Endothelial cell (in vitro differentiated cells): ENCODE data around the gene COL4A5. TPM values are rescaled to one million over a fixed set of nuclear protein-coding genes. Genes with fewer than 3 reads are reported as not detected.

Experiments used
- DNase-seq: peaks from one replicate; pipeline ENCODE4 v3.0.0; 2021; ENCODE audit warnings: low spot score
- H3K27ac Mint-ChIP-seq: one replicate; pipeline ENCODE4 v1.8.0; 2021; ENCODE audit warnings: mixed read lengths, inconsistent platforms; ENCODE audit not compliant: unreplicated experiment
- H3K27me3 Mint-ChIP-seq: one replicate; pipeline ENCODE4 v1.8.0; 2021; ENCODE audit warnings: mild to moderate bottlenecking, moderate library complexity, mixed read lengths, inconsistent platforms; ENCODE audit not compliant: unreplicated experiment
- H3K36me3 Mint-ChIP-seq: one replicate; pipeline ENCODE4 v1.8.0; 2021; ENCODE audit warnings: mild to moderate bottlenecking, low read depth, mixed read lengths, inconsistent platforms; ENCODE audit not compliant: unreplicated experiment
- H3K4me1 Mint-ChIP-seq: one replicate; pipeline ENCODE4 v1.8.0; 2021; ENCODE audit warnings: mild to moderate bottlenecking, mixed read lengths, inconsistent platforms; ENCODE audit not compliant: unreplicated experiment
- H3K4me3 Mint-ChIP-seq: one replicate; pipeline ENCODE4 v1.8.0; 2021; ENCODE audit warnings: mild to moderate bottlenecking, mixed read lengths, inconsistent platforms; ENCODE audit not compliant: unreplicated experiment
- H3K9me3 Mint-ChIP-seq: one replicate; pipeline ENCODE4 v1.8.0; 2021; ENCODE audit warnings: mixed read lengths, inconsistent platforms; ENCODE audit not compliant: unreplicated experiment
- total RNA-seq: library from RNA; stranded (reverse); fragmentation: NEBNext Ultra II Directional; extraction: Animal tissue kit (Norgen Biotek cat#: 25700); gene quantifications from one replicate; pipeline ENCODE4 v1.2.1, GENCODE V29; 2021; ENCODE audit not compliant: unreplicated experiment
- TF ChIP-seq, protein P1 (sequence below): fragments of 200-600 bp; sonication (generic); IDR thresholded peaks from one replicate; pipeline ENCODE4 v1.5.0; 2021; ENCODE audit warnings: antibody characterized with exemption; ENCODE audit not compliant: unreplicated experiment

The COL4A5 gene
- total RNA-seq, 1 donor from 2014 or later = 54.6 TPM

DNA sequence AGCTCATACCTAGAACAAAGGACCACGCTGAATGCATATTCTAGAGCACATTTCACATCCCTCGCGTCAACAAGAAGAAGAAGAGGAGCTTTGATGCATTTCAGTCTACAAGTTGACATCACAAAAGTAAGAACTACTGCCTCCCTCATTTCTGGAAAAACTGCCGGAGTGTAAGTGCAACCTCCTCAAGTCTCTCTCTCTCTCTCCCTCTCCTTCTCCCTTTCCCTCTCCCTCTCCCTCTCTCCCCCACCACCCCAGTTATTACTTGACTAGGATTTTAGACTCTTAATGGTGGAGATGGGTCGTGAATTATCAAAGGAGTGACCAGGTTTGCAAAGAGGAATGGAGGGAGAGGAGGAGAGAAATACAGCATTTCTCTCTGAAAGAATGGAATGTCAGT is 298.1 kb downstream of the COL4A5 start:
- H3K4me1 Mint-ChIP-seq = no peaks in the 10 kb centered on the region

GRCh38 chrX:108740299-108740774 is 300.7 kb downstream of the COL4A5 start:
- no peak overlapping the region for H3K4me3 Mint-ChIP-seq
- H3K9me3 Mint-ChIP-seq = no peaks in the 10 kb centered on the region
- no peak overlapping the region for H3K27ac Mint-ChIP-seq
- TF ChIP-seq, protein P1, sequence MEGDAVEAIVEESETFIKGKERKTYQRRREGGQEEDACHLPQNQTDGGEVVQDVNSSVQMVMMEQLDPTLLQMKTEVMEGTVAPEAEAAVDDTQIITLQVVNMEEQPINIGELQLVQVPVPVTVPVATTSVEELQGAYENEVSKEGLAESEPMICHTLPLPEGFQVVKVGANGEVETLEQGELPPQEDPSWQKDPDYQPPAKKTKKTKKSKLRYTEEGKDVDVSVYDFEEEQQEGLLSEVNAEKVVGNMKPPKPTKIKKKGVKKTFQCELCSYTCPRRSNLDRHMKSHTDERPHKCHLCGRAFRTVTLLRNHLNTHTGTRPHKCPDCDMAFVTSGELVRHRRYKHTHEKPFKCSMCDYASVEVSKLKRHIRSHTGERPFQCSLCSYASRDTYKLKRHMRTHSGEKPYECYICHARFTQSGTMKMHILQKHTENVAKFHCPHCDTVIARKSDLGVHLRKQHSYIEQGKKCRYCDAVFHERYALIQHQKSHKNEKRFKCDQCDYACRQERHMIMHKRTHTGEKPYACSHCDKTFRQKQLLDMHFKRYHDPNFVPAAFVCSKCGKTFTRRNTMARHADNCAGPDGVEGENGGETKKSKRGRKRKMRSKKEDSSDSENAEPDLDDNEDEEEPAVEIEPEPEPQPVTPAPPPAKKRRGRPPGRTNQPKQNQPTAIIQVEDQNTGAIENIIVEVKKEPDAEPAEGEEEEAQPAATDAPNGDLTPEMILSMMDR = no peak
- DNase-seq = no peak
- H3K27me3 Mint-ChIP-seq = peaks cover 2% of the 10 kb centered on the region
- no peaks in the 10 kb centered on the region for H3K4me1 Mint-ChIP-seq
- no peaks in the 10 kb centered on the region for H3K36me3 Mint-ChIP-seq

More for the DNA sequence above, 298.1 kb downstream of the COL4A5 start:
- Mint-ChIP-seq H3K36me3 (no peaks in the 10 kb centered on the region), H3K27ac (no peak overlapping the region), H3K4me3 (peak overlapping the region; percentile 92), H3K27me3 (peaks cover 6% of the 10 kb centered on the region), H3K9me3 (no peaks in the 10 kb centered on the region)
- TF ChIP-seq, protein P1 = no peak
- no peak for DNase-seq

Other genes with a start within 250 kb of the COL4A5 start
- 10.5 TPM for gene COL4A6, start 1.4 kb upstream of the COL4A5 start, total RNA-seq